Ishikawa (cell line): Measurements from ENCODE around the gene C10orf105.

ENCODE experiments used
- CEBPB ChIP-seq: IDR thresholded peaks from 2 replicates; pipeline ENCODE4 v1.6.1; 2012
- CREB1 ChIP-seq: IDR thresholded peaks from 2 replicates; pipeline ENCODE4 v1.6.1; 2012; ENCODE audit warnings: low read depth
- EGR1 ChIP-seq: IDR thresholded peaks from 2 replicates; pipeline ENCODE4 v1.6.1; 2012
- EP300 ChIP-seq: IDR thresholded peaks from 2 replicates; pipeline ENCODE4 v1.6.1; 2012; ENCODE audit warnings: borderline replicate concordance
- FOXM1 ChIP-seq: IDR thresholded peaks from 2 replicates; pipeline ENCODE4 v1.6.1; 2012; ENCODE audit warnings: low read depth, borderline replicate concordance
- NFIC ChIP-seq: IDR thresholded peaks from 2 replicates; pipeline ENCODE4 v1.6.1; 2012
- RAD21 ChIP-seq: IDR thresholded peaks from 2 replicates; pipeline ENCODE4 v1.6.1; 2012; ENCODE audit warnings: low read depth
- TAF1 ChIP-seq: IDR thresholded peaks from 2 replicates; pipeline ENCODE4 v1.6.1; 2012; ENCODE audit warnings: low read depth, mild to moderate bottlenecking
- TCF12 ChIP-seq: IDR thresholded peaks from 2 replicates; pipeline ENCODE4 v1.6.1; 2012; ENCODE audit warnings: low read depth
- TEAD4 ChIP-seq: IDR thresholded peaks from 2 replicates; pipeline ENCODE4 v1.6.1; 2012
- YY1 ChIP-seq: IDR thresholded peaks from 2 replicates; pipeline ENCODE4 v1.6.1; 2012; ENCODE audit warnings: low read depth
- ZBTB7A ChIP-seq: IDR thresholded peaks from 2 replicates; pipeline ENCODE4 v1.6.1; 2012; ENCODE audit warnings: low read depth
- TF ChIP-seq, protein P1 (sequence below): IDR thresholded peaks from 2 replicates; pipeline ENCODE4 v1.6.1; 2012
- TF ChIP-seq, protein P2 (sequence below): IDR thresholded peaks from 2 replicates; pipeline ENCODE4 v1.6.1; 2012; ENCODE audit warnings: low read depth, mild to moderate bottlenecking
- TF ChIP-seq, protein P3 (sequence below): IDR thresholded peaks from 2 replicates; pipeline ENCODE4 v1.6.1; 2012

The C10orf105 gene

DNA sequence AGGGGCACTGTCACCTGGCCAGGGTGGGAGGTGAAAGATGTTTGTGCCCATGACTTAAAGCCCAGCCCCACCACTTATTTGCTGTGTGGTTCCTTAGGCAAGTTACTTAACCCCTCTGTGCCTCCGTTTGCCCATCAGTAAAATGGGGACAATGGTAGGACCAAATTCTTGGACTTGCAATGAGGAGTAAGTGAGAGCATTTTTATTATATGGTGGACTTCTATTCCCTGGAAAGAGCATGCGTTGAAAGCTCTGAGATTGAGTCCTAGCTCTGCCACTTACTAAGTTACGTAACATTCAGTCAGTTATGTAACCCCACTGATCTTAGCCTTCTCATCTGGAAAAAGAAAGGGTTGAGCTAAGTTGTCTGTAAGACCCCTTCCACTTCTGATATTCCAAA, 35.0 kb upstream of the C10orf105 start:
- TF ChIP-seq TEAD4 (no peak), RAD21 (no peak), FOXM1 (no peak), EP300 (no peak), CREB1 (no peak), TAF1 (no peak), TCF12 (no peak), CEBPB (no peak), YY1 (no peak), NFIC (no peak), EGR1 (no peak), ZBTB7A (no peak)
- TF ChIP-seq, protein P1, sequence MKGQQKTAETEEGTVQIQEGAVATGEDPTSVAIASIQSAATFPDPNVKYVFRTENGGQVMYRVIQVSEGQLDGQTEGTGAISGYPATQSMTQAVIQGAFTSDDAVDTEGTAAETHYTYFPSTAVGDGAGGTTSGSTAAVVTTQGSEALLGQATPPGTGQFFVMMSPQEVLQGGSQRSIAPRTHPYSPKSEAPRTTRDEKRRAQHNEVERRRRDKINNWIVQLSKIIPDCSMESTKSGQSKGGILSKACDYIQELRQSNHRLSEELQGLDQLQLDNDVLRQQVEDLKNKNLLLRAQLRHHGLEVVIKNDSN = no peak
- TF ChIP-seq, protein P2, sequence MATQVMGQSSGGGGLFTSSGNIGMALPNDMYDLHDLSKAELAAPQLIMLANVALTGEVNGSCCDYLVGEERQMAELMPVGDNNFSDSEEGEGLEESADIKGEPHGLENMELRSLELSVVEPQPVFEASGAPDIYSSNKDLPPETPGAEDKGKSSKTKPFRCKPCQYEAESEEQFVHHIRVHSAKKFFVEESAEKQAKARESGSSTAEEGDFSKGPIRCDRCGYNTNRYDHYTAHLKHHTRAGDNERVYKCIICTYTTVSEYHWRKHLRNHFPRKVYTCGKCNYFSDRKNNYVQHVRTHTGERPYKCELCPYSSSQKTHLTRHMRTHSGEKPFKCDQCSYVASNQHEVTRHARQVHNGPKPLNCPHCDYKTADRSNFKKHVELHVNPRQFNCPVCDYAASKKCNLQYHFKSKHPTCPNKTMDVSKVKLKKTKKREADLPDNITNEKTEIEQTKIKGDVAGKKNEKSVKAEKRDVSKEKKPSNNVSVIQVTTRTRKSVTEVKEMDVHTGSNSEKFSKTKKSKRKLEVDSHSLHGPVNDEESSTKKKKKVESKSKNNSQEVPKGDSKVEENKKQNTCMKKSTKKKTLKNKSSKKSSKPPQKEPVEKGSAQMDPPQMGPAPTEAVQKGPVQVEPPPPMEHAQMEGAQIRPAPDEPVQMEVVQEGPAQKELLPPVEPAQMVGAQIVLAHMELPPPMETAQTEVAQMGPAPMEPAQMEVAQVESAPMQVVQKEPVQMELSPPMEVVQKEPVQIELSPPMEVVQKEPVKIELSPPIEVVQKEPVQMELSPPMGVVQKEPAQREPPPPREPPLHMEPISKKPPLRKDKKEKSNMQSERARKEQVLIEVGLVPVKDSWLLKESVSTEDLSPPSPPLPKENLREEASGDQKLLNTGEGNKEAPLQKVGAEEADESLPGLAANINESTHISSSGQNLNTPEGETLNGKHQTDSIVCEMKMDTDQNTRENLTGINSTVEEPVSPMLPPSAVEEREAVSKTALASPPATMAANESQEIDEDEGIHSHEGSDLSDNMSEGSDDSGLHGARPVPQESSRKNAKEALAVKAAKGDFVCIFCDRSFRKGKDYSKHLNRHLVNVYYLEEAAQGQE = no peak
- TF ChIP-seq, protein P3, sequence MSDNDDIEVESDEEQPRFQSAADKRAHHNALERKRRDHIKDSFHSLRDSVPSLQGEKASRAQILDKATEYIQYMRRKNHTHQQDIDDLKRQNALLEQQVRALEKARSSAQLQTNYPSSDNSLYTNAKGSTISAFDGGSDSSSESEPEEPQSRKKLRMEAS = no peak

DNA sequence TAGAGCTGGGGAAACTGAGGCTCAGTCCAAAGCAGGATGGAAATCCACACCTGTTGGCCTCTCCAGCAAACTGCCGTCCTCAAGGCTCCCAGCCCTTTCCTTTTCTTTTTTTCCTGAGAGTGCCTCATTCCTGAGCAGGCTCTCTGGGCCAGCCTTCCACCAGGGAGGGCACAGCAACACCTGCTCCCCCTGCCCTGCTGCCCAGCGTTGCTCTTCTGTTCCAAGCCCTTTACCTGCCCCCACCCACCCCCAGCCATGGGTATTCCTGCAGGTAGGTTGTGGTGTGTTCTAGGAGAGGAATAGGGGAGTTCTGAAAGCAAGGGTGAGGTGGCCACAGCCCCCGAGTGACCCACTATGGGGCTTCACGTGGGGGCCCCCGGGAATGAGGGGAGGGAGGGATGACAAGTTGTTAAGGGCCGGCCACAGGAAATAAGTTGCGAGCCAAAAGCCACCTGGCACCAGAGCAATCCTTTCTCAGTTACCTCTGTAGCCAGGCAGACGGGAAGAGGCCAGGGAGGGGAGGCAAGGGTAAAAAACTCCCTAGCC, 34.5 kb upstream of the C10orf105 start:
- no peak for TF ChIP-seq RAD21
- no peak for TF ChIP-seq ZBTB7A
- TF ChIP-seq, protein P1 = no peak
- no peak for TF ChIP-seq EGR1
- TF ChIP-seq, protein P2 = no peak
- no peak for TF ChIP-seq CEBPB
- no peak for TF ChIP-seq TCF12
- TF ChIP-seq, protein P3 = no peak
- no peak for TF ChIP-seq CREB1
- no peak for TF ChIP-seq EP300
- no peak for TF ChIP-seq YY1
- TF ChIP-seq TAF1 = no peak
- TF ChIP-seq TEAD4 = no peak
- TF ChIP-seq NFIC = no peak

DNA sequence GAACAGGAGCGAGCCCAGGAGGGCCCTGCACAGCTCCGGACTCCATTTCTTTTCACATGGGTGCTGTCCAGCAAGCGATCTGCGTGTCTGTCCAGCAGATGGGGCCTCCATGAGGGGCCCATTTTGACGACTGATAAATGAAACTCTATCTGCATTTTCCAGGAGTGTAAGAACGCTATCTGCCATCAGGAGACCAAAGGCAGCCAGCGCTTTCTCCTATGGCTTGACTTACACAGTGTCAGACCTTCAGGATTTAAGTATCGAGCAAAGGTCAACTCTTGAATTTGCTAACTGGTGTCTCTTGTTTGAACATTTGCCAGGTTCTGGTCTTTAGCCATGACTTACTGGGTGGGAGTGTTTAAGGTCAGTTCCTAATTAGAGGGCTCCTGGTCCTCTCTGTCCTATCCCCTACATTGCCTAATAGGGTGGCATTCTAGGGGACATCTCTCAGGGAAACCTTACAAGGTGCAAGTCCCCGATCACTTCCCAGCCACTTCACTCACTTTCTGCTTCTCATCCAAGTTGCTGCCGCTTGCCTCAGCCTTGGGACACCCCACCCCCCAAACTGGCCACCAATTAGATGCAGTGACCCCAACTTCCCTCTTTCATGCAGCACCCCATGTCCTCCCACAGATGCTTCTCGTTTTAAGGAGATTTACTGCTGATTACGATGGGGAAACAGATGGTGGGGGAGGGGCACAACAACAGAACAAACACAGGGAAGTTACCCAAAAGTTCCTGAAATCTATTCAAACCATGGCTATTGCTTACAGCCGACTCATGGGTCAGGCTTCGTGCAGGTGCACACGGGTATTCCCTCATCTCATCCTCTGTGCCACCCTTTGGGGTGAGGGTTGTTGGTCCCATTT, 33.7 kb upstream of the C10orf105 start:
- TF ChIP-seq ZBTB7A = no peak
- TF ChIP-seq, protein P2 = peak; percentile 58
- no peak for TF ChIP-seq NFIC
- no peak for TF ChIP-seq EGR1

DNA sequence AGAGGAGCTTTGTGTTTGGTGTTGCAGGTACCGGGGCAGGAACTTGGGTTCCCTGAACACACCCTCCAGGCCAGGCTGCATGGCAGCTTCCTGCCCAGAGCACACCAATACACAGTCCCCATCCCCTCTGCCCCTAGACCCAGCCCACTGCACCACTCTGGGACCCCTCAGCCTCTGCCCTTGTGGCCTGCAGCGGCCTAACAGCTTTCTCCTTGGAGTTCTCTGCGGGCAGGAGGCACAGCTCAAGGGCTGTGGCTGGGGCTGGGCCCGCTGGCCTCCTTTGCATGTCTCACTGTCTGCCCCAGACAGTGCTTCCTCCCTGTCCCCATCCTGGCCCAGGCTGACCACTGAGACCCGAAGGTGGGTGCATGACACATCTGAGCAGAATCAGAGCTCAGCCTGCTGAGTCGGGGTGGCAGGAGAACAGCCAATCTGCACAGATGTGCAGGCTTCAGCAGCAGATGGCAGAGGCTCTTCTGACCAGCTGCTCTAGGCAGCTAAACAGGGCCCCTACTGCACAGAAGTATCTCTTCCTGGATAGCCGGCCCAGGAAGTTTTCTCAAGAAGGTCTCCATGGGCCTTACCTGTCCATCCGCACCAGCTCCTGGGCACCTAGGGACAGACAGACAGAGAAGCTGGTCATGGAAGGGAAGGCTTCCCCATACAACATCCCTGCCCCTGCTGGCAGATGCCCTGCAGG, 33.0 kb upstream of the C10orf105 start:
- TF ChIP-seq, protein P2 = no peak
- TF ChIP-seq TCF12 (no peak), CEBPB (no peak), RAD21 (no peak), NFIC (no peak), CREB1 (no peak), TEAD4 (no peak), TAF1 (no peak), EGR1 (no peak), YY1 (no peak), ZBTB7A (no peak), FOXM1 (no peak), EP300 (no peak)
- TF ChIP-seq, protein P1 = no peak
- TF ChIP-seq, protein P3 = no peak
